Body of pancreas (tissue), 4 donors: ENCODE results near the gene ART5. TPM values are rescaled to one million over a fixed set of nuclear protein-coding genes. Genes with fewer than 3 reads are reported as not detected.

Experiments used
- ATAC-seq: fragments of 150-250 bp; one replicate; pipeline ENCODE4 v1.9.1; 2016
- DNase-seq, 4 donors: peaks; one replicate each; pipeline ENCODE4 v3.0.0-alpha.2; 2019
- H3K27ac ChIP-seq, 4 donors: fragments of 200-600 bp; sonication (generic); 1 replicate in 3 of 4; 2 replicates in 1 of 4; pipeline versions ENCODE4 v1.5.1 to v1.6.1; 2016 to 2019; ENCODE audit warnings: mild to moderate bottlenecking in 1 of 4, mixed read lengths in 1 of 4, moderate library complexity in 1 of 4
- H3K27me3 ChIP-seq, 2 donors: fragments of 200-600 bp; sonication (generic); one replicate each; pipeline ENCODE4 v1.6.0; 2016; ENCODE audit warnings: mild to moderate bottlenecking in 1 of 2
- H3K36me3 ChIP-seq, 2 donors: fragments of 200-600 bp; sonication (generic); replicated peaks in 1 of 2; 2 replicates each; pipeline ENCODE4 v1.5.1; 2016; ENCODE audit warnings: low read depth in 2 of 2; ENCODE audit not compliant: insufficient read depth in 1 of 2
- H3K4me1 ChIP-seq: fragments of 200-600 bp; sonication (generic); one replicate; pipeline ENCODE4 v1.6.0; 2016
- H3K4me3 ChIP-seq, 2 donors: fragments of 200-600 bp; sonication (generic); 1 replicate in 1 of 2; 2 replicates in 1 of 2; pipeline ENCODE4 v1.5.1; 2016 to 2019
- H3K9me3 ChIP-seq, 3 donors: fragments of 200-600 bp; sonication (generic); 1 replicate in 2 of 3; 2 replicates in 1 of 3; pipeline ENCODE4 v1.5.1; 2016
- CTCF ChIP-seq, 7 experiments: fragments of 450-650 bp in 4 of 7; fragments of 200-600 bp in 3 of 7; sonication (generic) in 3 of 7; IDR thresholded peaks; one replicate each; pipeline ENCODE4 v1.5.1; 2016 to 2019; ENCODE audit warnings: antibody characterized with exemption in 7 of 7
- POLR2A ChIP-seq, 3 donors: fragments of 450-650 bp; IDR thresholded peaks; one replicate each; pipeline ENCODE4 v1.6.1; 2016; ENCODE audit warnings: antibody characterized with exemption in 3 of 3, mild to moderate bottlenecking in 2 of 3
- WGBS, 2 donors: methylation state at CpG; one replicate each; pipeline ENCODE4 v1.1.5; 2017; 5-methylcytosine and 5-hydroxymethylcytosine counted together
- intact Hi-C: fragments of 100-400 bp; cut with DNase I; formaldehyde crosslinking; loops from one replicate; pipeline ENCODE4 v1.15.1; 2023
- total RNA-seq, 2 donors: library from RNA; depleted of rRNA; stranded (reverse); fragments of >200 nt; gene quantifications; one replicate each; pipeline ENCODE4 v1.1.0, GENCODE V29; 2016

ART5 gene
- total RNA-seq, 2 donors from 2014 or later: not detected

DNA sequence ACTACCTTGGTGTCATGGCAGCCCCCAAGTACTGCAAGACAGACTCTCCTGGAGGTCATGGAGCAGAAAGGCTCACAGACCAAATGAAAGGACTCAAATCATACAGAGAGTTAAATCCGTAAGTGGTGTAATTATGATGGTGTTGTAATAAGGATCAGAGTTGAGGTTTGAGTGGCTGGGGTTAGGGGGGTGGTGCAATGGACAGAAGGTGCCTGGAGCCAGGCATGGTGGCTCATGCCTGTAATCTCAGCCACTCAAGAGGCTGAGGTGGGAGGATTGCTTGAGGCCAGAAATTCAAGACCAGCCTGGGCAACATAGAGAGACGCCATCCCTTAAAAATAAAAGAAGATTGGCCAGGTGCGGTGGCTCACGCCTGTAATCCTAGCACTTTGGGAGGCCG lies 18.7 kb downstream of the ART5 start:
- H3K4me3 ChIP-seq: no peak overlapping the region
- ATAC-seq: no peak
- intact Hi-C loops: no loop called here
- H3K27ac ChIP-seq: no peak overlapping the region
- DNase-seq: no peak
- no peaks in the 10 kb centered on the region for H3K9me3 ChIP-seq
- WGBS, 2 donors: 89 to 90% methylated on average over 5 of the region's 5 CpGs
- no peaks in the 10 kb centered on the region for H3K36me3 ChIP-seq
- H3K27me3 ChIP-seq: no peaks in the 10 kb centered on the region
- no peak for TF ChIP-seq POLR2A (IDR thresholded peaks at IDR 0.05)
- TF ChIP-seq CTCF (IDR thresholded peaks at IDR 0.05): no peak
- H3K4me1 ChIP-seq: no peaks in the 10 kb centered on the region

DNA sequence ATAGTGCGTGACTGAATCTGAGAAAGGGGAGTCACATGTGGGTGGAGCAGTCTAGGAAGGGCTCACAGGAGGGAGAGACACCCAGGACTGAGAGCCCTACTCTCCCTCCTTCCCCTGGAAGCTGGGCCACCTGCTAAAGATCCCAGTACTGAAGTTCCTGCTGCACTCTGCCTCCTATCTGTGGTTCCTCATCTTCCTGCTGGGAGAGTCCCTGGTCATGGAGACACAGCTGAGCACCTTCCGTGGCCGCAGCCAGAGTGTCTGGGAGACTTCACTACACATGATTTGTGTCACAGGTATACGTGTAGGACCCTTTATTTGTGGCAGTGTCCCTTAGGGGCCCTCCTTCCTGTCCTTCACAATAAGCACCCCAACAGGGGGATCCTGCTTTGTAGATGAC lies 19.3 kb downstream of the ART5 start:
- intact Hi-C loops: no loop called here
- H3K9me3 ChIP-seq: no peaks in the 10 kb centered on the region
- H3K36me3 ChIP-seq: no peaks in the 10 kb centered on the region
- no peaks in the 10 kb centered on the region for H3K27me3 ChIP-seq
- no peaks in the 10 kb centered on the region for H3K4me1 ChIP-seq
- ATAC-seq: no peak
- DNase-seq: no peak
- no peak overlapping the region for H3K27ac ChIP-seq
- 62 to 72% methylated on average over 4 of the region's 4 CpGs for WGBS, 2 donors
- no peak overlapping the region for H3K4me3 ChIP-seq
- TF ChIP-seq POLR2A (IDR thresholded peaks at IDR 0.05) (no peak), CTCF (IDR thresholded peaks at IDR 0.05) (no peak)

DNA sequence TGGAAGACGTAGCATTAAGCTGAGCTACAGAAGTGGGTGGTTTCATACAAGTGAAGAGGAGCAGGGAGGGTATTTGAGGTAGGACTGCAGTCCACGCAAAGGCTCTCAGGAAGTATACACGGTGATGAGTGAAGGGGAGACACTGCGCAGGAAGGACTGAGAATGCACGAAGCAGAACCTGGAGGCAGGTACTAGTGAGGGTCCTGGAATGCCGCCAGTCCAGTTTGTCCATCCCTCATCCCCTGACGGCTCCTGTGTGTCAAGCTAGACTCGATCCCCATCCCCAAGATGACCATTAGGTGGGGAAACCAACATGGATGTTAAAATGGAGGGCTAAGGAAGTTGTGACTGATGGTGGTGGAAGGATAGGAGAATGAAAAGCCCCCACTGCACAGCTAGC lies 23.8 kb downstream of the ART5 start:
- ATAC-seq (no peak), DNase-seq (no peak)
- intact Hi-C loops: no loop called here
- Histone ChIP-seq H3K27ac (no peak overlapping the region), H3K36me3 (no peaks in the 10 kb centered on the region), H3K27me3 (no peaks in the 10 kb centered on the region), H3K9me3 (no peaks in the 10 kb centered on the region), H3K4me3 (no peak overlapping the region), H3K4me1 (no peaks in the 10 kb centered on the region)
- WGBS, 2 donors: 65 to 71% methylated on average over 8 of the region's 8 CpGs
- TF ChIP-seq POLR2A (IDR thresholded peaks at IDR 0.05) (no peak), CTCF (IDR thresholded peaks at IDR 0.05) (no peak)

- intact Hi-C loops: no loop called here
- DNase-seq: no peak
- Histone ChIP-seq H3K27me3 (no peaks in the 10 kb centered on the region), H3K36me3 (no peaks in the 10 kb centered on the region), H3K27ac (no peak overlapping the region), H3K9me3 (no peaks in the 10 kb centered on the region), H3K4me3 (no peak overlapping the region), H3K4me1 (no peaks in the 10 kb centered on the region)
- no peak for TF ChIP-seq POLR2A (IDR thresholded peaks at IDR 0.05)
- TF ChIP-seq CTCF (IDR thresholded peaks at IDR 0.05): no peak
- 86 to 87% methylated on average over 14 to 24 of the region's 25 CpGs for WGBS, 2 donors
- no peak for ATAC-seq
Observed at GRCh38 chr11:3616721-3617460, 24.9 kb downstream of the ART5 start.

DNA sequence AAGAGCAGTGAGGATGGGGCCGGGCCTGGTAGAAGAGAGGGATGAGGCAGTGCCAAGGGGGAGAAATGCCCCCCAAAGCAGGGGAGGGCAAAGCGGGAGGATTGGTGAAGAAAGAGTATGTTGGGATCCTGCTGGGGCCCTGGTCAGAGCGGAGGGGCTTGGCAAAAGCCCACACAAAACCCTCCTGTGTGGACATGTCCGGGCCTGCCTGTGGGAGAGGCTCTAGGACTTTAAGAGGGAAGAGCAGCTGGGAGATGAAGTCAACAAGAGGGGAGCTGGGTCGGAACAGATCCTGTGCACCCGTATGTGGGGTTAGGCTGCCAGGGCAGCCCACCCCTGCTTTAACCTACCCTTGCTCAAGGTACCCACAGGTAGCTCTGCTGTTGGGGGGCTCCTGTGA lies 25.8 kb downstream of the ART5 start:
- Histone ChIP-seq H3K9me3 (no peaks in the 10 kb centered on the region), H3K4me3 (no peak overlapping the region), H3K27me3 (no peaks in the 10 kb centered on the region), H3K4me1 (no peaks in the 10 kb centered on the region), H3K27ac (no peak overlapping the region), H3K36me3 (no peaks in the 10 kb centered on the region)
- ATAC-seq (no peak), DNase-seq (no peak)
- intact Hi-C loops: no loop called here
- WGBS, 2 donors: 82 to 85% methylated on average over 4 to 6 of the region's 6 CpGs
- no peak for TF ChIP-seq POLR2A (IDR thresholded peaks at IDR 0.05)
